HUES48 (cell line): ENCODE measurements around the gene PPP1CA.

Experiments
- H3K27ac ChIP-seq: one replicate; pipeline ENCODE4 v1.7.0; 2013; ENCODE audit warnings: low read depth, low read length, inconsistent platforms
- H3K27me3 ChIP-seq: 2 replicates; pipeline ENCODE4 v1.6.1; 2013; ENCODE audit warnings: mild to moderate bottlenecking, low read length; ENCODE audit not compliant: control insufficient read depth, insufficient read depth
- H3K36me3 ChIP-seq: 2 replicates; pipeline ENCODE4 v1.6.1; 2013; ENCODE audit warnings: low read length; ENCODE audit not compliant: control insufficient read depth, insufficient read depth
- H3K4me1 ChIP-seq: 2 replicates; pipeline ENCODE4 v1.6.1; 2013; ENCODE audit warnings: mild to moderate bottlenecking, low read length; ENCODE audit not compliant: control insufficient read depth, insufficient read depth
- H3K4me3 ChIP-seq: 2 replicates; pipeline ENCODE4 v1.5.1; 2013; ENCODE audit warnings: mild to moderate bottlenecking, low read depth, low read length
- H3K9ac ChIP-seq: 2 replicates; pipeline ENCODE4 v1.6.1; 2013; ENCODE audit warnings: mild to moderate bottlenecking, low read depth, low read length, moderate library complexity
- H3K9me3 ChIP-seq: 2 replicates; pipeline ENCODE4 v1.6.1; 2013; ENCODE audit warnings: low read length; ENCODE audit not compliant: control insufficient read depth, insufficient read depth

PPP1CA gene

DNA sequence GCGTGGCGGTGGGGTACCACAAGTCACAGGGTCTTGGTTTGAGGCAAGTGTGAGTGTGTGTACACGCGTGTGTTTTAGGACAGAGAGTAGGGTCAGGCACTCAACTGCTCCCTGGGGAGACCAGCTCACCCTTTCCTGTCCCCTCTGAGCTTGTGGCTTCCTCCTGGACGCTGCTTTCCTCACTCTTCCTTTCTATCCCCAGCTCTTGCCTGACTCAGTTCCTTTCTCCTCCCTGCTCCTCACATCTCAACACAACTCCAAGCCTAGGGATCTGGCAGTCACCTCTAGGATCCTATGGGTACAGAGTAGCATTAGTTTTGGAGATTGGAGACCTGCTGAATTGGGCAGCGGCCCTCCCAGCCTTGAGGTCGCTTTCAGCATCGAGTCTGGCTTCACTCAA, 32.4 kb downstream of the PPP1CA start:
- Histone ChIP-seq H3K9ac (no peak overlapping the region), H3K9me3 (no peaks in the 10 kb centered on the region), H3K27ac (no peak overlapping the region), H3K36me3 (no peaks in the 10 kb centered on the region), H3K4me1 (peaks cover 26% of the 10 kb centered on the region), H3K27me3 (peaks cover 36% of the 10 kb centered on the region), H3K4me3 (no peak overlapping the region)

DNA sequence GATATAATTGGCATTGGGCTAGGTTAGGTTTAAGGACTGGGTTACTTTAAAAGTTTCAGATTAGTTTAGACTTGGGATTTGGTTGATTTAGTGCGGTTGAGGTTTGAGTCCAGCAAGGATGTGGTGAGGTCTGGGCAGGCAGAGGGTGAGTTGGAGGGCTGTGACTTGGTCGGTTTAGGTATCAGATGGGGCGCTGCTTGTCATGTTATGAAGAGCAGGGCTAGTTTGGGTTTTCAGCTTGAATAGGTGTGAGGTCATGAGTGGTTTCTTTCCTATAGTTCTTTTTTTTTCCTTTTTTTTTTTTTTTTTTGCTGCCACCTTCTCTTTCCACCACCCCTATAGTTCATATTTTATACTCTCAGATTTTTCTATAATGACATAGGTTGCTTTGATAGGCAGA, 33.0 kb downstream of the PPP1CA start:
- Histone ChIP-seq H3K4me3 (no peak overlapping the region), H3K9ac (no peak overlapping the region), H3K36me3 (no peaks in the 10 kb centered on the region), H3K9me3 (no peaks in the 10 kb centered on the region), H3K27ac (no peak overlapping the region), H3K4me1 (peaks cover 25% of the 10 kb centered on the region), H3K27me3 (peaks cover 34% of the 10 kb centered on the region)

DNA sequence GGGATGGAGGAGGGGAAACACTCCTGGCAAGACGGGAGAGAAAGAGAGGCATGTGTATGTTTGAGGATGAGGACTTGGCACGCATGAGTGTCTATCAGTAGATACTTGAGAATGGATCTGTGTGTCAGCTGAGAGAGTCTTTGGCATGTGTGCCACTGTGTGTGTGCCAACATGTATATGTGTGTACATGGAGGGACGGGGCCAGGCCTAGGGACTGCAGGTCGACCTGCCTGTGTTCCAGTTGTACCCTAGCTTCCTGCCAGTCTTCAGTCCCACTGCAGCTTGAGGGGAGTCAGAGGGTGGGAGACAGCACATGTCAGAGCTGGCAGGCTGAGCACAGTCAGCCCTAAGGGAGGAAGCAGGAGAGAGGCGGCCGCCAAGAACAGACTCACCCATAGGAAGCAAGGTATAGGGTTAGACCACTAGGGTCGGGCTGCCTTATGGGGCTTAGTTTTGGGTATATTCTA, 33.9 kb downstream of the PPP1CA start:
- Histone ChIP-seq H3K9me3 (no peaks in the 10 kb centered on the region), H3K9ac (no peak overlapping the region), H3K4me1 (peaks cover 25% of the 10 kb centered on the region), H3K27ac (no peak overlapping the region), H3K27me3 (peaks cover 34% of the 10 kb centered on the region), H3K4me3 (no peak overlapping the region), H3K36me3 (no peaks in the 10 kb centered on the region)

DNA sequence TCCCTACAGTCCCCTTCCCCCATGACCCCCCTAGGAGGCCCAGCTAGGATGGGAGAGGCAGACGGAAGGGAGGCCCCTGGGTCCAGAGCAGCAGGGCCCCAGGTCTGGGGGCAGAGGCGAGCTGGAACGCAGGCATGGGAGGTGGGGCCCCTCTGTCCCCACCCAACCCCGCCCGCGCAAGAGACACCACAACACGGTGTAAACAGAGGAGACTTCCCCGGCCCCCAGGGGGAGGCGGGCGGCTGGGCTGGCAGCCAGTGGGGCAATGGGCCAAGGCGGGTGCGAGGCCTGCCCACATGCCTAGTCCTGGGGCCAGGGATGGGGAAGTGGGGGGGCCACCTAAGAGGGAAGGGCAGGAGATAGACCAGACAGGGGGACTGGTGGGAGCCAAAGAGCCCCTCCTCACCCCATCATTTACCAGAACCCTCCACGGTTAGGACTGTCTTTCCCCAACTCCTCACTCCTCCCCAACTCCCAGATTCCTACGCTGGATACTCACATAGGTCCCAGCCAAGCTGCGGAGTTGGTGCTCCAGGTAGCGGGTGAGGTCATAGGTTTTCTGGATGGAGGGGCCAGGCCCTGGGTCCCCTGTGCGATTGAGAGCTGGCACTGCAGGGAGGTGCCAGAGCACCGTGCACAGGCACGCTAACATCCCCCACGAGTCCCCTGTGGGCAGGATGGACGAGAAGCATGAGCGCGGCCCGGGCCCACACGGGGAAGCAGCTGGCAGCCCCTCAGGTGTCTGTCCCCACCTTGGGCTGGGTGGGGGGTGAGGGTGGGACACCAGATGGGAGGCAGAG, 34.5 kb downstream of the PPP1CA start:
- Histone ChIP-seq H3K4me1 (peaks cover 24% of the 10 kb centered on the region), H3K36me3 (no peaks in the 10 kb centered on the region), H3K9me3 (no peaks in the 10 kb centered on the region), H3K27ac (no peak overlapping the region), H3K9ac (no peak overlapping the region), H3K4me3 (no peak overlapping the region), H3K27me3 (peaks cover 32% of the 10 kb centered on the region)

DNA sequence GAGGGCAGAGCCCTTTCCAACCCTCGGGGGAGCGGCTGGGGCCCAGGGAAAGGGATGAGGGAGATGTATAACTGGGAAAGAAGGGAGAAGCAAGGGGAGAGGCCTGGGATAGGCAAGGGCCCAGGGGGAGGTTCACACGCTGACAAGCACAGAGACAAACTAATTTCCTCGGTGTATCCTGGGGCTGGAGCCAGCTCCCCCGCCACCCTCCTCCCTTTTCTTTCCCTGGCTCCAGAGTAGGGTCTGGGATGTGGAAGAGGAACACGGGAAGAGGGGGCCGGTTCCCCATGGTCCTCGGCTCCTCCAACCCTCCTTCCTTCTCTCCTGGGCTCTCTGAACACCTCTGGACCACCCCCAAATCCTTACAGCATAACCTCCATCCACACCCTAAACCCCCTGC, 35.1 kb downstream of the PPP1CA start:
- H3K27me3 ChIP-seq, result peaks cover 26% of the 10 kb centered on the region
- no peaks in the 10 kb centered on the region for H3K36me3 ChIP-seq
- H3K9ac ChIP-seq, result no peak overlapping the region
- no peaks in the 10 kb centered on the region for H3K9me3 ChIP-seq
- H3K27ac ChIP-seq, result no peak overlapping the region
- peaks cover 18% of the 10 kb centered on the region for H3K4me1 ChIP-seq
- H3K4me3 ChIP-seq, result no peak overlapping the region

DNA sequence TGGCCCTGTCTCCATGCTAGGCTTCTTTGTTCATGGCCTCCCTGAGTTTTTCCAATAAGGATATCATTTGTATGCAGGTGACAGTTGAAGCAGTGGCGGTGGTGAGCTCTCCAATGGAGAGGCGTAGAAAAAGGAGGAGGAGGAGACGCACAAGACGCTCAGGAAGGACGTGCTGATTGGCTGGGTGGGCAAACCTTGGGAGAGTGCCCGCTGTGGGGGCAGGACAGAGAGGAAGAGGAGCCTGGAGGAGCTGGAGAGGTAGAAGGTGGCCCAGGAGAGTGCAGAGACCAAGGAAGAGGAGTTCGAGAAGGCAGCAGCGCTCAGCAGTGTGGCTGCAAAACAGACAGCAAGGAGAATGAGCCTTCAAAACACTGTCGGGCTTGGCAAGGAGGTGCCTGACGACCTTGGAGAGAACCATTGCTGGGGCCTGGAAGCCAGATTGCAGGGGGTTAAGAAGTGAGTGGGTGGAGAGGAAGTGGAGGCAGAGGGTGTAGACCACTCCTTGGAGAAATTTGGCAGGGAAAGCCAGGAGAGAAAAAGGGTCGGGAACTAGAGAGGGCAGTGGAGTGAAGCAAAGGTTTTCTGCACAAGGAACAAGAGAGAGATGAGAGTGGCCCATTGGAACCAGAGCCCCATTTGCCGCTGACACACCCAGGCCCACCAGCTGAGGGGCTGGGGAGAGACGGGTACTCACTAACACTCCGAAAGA, 35.8 kb downstream of the PPP1CA start:
- H3K9ac ChIP-seq, result no peak overlapping the region

DNA sequence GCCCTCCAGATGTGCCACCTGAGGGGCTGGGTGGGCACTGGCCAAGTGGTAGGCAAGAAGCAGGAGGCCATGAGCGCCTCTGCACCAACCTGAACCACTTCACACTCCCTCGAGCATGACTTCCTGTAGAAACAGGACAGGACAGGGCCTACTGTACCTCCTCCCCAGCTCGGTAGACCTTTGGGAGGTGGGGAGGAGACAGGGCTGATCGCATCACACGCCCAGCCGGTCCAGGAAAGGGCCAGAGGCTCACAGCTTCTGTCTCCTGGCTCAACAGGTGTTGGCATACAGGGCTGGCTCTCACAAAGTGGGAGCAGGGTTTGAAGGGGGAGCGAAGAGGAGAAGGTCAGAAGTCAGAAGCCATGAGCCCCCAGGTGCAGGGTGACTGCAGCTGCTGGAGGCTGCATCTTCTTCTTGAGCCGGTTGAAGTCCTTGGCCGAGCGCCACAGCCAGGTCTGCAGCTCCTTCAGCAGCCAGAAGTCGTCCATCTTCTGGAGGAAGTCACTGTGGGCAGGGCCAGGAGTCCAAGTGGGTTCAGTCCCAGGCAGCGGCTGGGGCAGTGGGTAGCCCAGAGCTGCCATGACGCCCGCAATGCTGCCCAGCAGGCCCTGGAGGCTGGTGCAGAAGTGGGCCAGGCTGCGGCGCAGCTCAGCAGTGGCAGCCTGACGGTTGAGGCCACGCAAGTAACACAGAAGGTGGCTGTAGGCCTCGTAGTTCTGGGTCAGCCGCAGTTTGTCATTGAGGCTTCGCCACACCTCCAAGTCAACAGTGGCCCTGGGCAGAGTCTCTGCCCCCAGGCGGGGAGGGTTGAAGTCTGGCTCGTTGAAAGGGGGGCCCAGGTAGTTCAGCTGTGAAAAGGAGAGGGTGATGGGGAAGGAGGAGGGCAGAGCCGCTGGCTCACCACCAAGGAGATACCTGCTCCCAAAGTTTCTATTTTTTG, 36.6 kb downstream of the PPP1CA start:
- Histone ChIP-seq H3K4me1 (peaks cover 6% of the 10 kb centered on the region), H3K27ac (no peak overlapping the region), H3K9ac (no peak overlapping the region), H3K27me3 (peaks cover 18% of the 10 kb centered on the region), H3K9me3 (no peaks in the 10 kb centered on the region), H3K36me3 (no peaks in the 10 kb centered on the region), H3K4me3 (no peak overlapping the region)

More for the DNA sequence above, 35.8 kb downstream of the PPP1CA start:
- H3K4me3 ChIP-seq, result no peak overlapping the region
- no peaks in the 10 kb centered on the region for H3K9me3 ChIP-seq
- peaks cover 12% of the 10 kb centered on the region for H3K4me1 ChIP-seq
- H3K27me3 ChIP-seq, result peaks cover 20% of the 10 kb centered on the region
- H3K27ac ChIP-seq, result no peak overlapping the region
- H3K36me3 ChIP-seq, result no peaks in the 10 kb centered on the region

DNA sequence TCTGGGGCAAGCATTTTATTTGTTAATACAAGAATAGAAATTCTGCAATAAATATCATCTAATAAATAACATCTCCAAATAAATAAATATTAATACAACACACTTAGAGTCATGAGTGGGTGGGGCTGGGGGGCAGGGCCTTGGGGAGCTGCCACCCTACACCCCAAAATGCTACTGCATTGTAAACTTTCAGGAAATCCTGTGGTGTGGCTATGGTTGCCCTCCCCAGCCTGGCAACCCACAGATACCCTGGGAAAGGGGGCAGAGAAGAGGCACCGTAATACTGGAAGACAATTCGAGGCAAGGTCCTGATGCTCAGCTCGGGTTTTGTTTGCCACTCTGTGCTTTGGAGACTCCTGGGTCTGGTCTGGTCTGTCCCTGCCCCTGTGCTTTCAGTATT, 37.5 kb downstream of the PPP1CA start:
- Histone ChIP-seq H3K9me3 (no peaks in the 10 kb centered on the region), H3K27ac (no peak overlapping the region), H3K36me3 (no peaks in the 10 kb centered on the region), H3K4me3 (no peak overlapping the region), H3K27me3 (peaks cover 9% of the 10 kb centered on the region; the same call in 1 of the 2 replicates), H3K4me1 (0 out of 2 replicates have a peak, but pooled peaks cover 2% of the 10 kb centered on the region), H3K9ac (no peak overlapping the region)

DNA sequence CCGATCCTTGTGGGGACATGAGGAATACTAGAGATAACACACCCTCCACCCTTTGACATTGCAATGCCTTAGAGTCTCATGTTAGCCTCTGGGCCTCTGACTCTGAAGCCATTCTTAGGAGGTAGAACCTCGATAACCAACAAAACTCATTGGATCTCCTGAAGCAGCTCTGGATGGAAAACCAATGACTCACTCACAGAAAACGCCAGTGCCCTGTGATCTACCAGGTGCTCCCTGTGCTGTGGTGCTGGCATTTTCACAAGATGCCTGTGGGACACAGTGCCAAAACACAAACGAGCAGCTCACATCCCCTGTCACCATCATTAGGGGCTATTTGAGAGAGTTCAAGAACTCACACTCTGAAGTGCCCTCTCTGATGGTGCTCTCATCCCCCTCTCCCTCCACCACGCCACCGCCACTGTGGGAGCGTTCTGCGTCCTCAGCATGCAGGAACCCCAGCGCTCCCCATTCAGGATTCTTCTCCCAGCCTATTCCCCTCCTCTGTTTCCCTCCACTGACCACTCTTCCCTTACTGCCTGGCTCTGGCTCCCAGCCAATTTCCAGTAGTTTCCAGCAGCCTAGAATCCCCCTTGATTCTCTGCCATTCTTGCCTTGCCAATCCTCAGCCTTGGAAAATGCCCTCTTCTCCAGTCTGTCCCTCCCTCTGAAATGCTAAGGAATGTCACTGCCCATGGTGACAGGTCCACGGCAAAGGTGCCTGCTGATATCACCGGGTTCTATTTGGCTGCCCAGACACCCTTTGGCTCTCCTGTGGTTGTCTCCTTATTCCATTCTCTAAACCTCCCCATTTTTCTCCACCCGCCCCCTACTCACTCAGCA, 43.6 kb downstream of the PPP1CA start:
- no peak overlapping the region for H3K9ac ChIP-seq
- H3K4me3 ChIP-seq, result no peak overlapping the region
- peaks cover 13% of the 10 kb centered on the region; the same call in 1 of the 2 replicates for H3K4me1 ChIP-seq
- no peaks in the 10 kb centered on the region for H3K36me3 ChIP-seq
- H3K9me3 ChIP-seq, result no peaks in the 10 kb centered on the region
- no peak overlapping the region for H3K27ac ChIP-seq
- no peaks in the 10 kb centered on the region; the same call in 1 of the 2 replicates for H3K27me3 ChIP-seq
